Sigmoid colon (tissue), 7 donors: Measurements from ENCODE around the gene PRRT2. TPM values are rescaled to one million over a fixed set of nuclear protein-coding genes. Genes with fewer than 3 reads are reported as not detected.
A peak's percentile ranks its signal among the peaks of the same experiment; 100 is the strongest.
"Not testable (repeated sequence)": the region's sequence is repeated elsewhere in the genome, so short reads cannot be mapped to it uniquely, and the experiment has no call there.

ENCODE experiments used
- DNase-seq: peaks from one replicate; pipeline ENCODE4 v3.0.0-alpha.2; 2019
- H3K27ac ChIP-seq, 4 donors: fragments of 200-600 bp; sonication (generic); one replicate each; pipeline ENCODE4 v1.5.1; 2016 to 2019; ENCODE audit warnings: mild to moderate bottlenecking in 1 of 4
- H3K27me3 ChIP-seq, 3 donors: fragments of 200-600 bp; sonication (generic); one replicate each; pipeline ENCODE4 v1.5.1; 2019; ENCODE audit warnings: mild to moderate bottlenecking in 1 of 3
- H3K36me3 ChIP-seq, 4 donors: fragments of 200-600 bp; sonication (generic); one replicate each; pipeline ENCODE4 v1.5.1; 2016 to 2019
- H3K4me1 ChIP-seq, 4 donors: fragments of 200-600 bp; sonication (generic); one replicate each; pipeline ENCODE4 v1.5.1; 2017 to 2019
- H3K4me3 ChIP-seq, 4 donors: fragments of 200-600 bp; sonication (generic); one replicate each; pipeline ENCODE4 v1.5.1; 2017 to 2019; ENCODE audit warnings: mild to moderate bottlenecking in 2 of 4, moderate library complexity in 1 of 4
- H3K9me3 ChIP-seq, 4 donors: fragments of 200-600 bp in 3 of 4; sonication (generic) in 3 of 4; one replicate each; pipeline versions ENCODE4 v1.5.1 to v1.6.1; 2013 to 2019
- CTCF ChIP-seq, 4 experiments: fragments of 450-650 bp in 3 of 4; fragments of 200-600 bp in 1 of 4; IDR thresholded peaks; one replicate each; pipeline ENCODE4 v1.5.1; 2016 to 2019; ENCODE audit warnings: antibody characterized with exemption in 4 of 4, mild to moderate bottlenecking in 3 of 4, moderate library complexity in 2 of 4
- EP300 ChIP-seq, 4 donors: sonication (generic); formaldehyde crosslinking; IDR thresholded peaks; one replicate each; pipeline ENCODE4 v1.6.1; 2017; ENCODE audit warnings: antibody characterized with exemption in 4 of 4
- POLR2A ChIP-seq, 2 donors: fragments of 450-650 bp; IDR thresholded peaks; one replicate each; pipeline ENCODE4 v1.6.1; 2016; ENCODE audit warnings: antibody characterized with exemption in 2 of 2, mild to moderate bottlenecking in 2 of 2, moderate library complexity in 2 of 2
- POLR2AphosphoS5 ChIP-seq, 4 donors: sonication (generic); formaldehyde crosslinking; IDR thresholded peaks; one replicate each; pipeline ENCODE4 v1.6.1; 2017; ENCODE audit warnings: antibody characterized with exemption in 4 of 4
- WGBS, 2 donors: extraction: QIAGEN DNeasy Blood & Tissue Kit; methylation state at CpG; one replicate each; pipeline ENCODE4 v1.1.7; 2013; 5-methylcytosine and 5-hydroxymethylcytosine counted together
- intact Hi-C: fragments of 100-400 bp; cut with DNase I; formaldehyde crosslinking; loops from one replicate; pipeline ENCODE4 v1.15.1; 2023
- polyA plus RNA-seq, 3 donors: library from polyadenylated mRNA; stranded (reverse); fragments of 200-250 nt; gene quantifications; one replicate each; pipeline ENCODE4 v1.2.3, GENCODE V29; 2013
- total RNA-seq, 4 donors: library from RNA; depleted of rRNA; stranded (reverse); fragments of >200 nt; gene quantifications; one replicate each; pipeline ENCODE4 v1.1.0, GENCODE V29; 2016
- donor health status: healthy with polysubstance abuse.
- donor health status: Bipolar disorder and iron deficiency.
- donor health status: healthy.

PRRT2 gene
- total and polyA plus RNA-seq, 7 donors = 0.69 to 22.7 (median 6.5) TPM; not detected in 1

GRCh38 chr16:29790949-29791844 is 20.8 kb upstream of the PRRT2 start:
- H3K4me3 ChIP-seq = peak overlapping the region; percentile 71 to 99 (median 76)
- peak overlapping the region; percentile 83 to 94 (median 88) for H3K27ac ChIP-seq
- H3K9me3 ChIP-seq = no peaks in the 10 kb centered on the region
- TF ChIP-seq POLR2AphosphoS5 (IDR thresholded peaks at IDR 0.05) (no peak), POLR2A (IDR thresholded peaks at IDR 0.05) (no peak), EP300 (IDR thresholded peaks at IDR 0.05) (no peak), CTCF (IDR thresholded peaks at IDR 0.05) (no peak)
- 2% methylated on average over 31 of the region's 31 CpGs for WGBS, 2 donors
- no peaks in the 10 kb centered on the region for H3K27me3 ChIP-seq
- DNase-seq = no peak
- no peaks in the 10 kb centered on the region for H3K36me3 ChIP-seq
- H3K4me1 ChIP-seq = peaks cover 0 to 21% (median 16%) of the 10 kb centered on the region in 4 donors
- intact Hi-C loops = loop anchor here (1.0 kb wide), 1 partner anchor 14 kb away; no protein-coding TSS in a partner anchor

GRCh38 chr16:29791845-29792807 is 19.9 kb upstream of the PRRT2 start:
- Histone ChIP-seq H3K27ac (no peak overlapping the region), H3K27me3 (no peaks in the 10 kb centered on the region), H3K4me3 (no peak overlapping the region), H3K36me3 (peaks cover 0 to 6% (median 0%) of the 10 kb centered on the region in 4 donors), H3K9me3 (no peaks in the 10 kb centered on the region), H3K4me1 (peaks cover 0 to 21% (median 16%) of the 10 kb centered on the region in 4 donors)
- DNase-seq = no peak
- intact Hi-C loops = no loop called here
- WGBS, 2 donors = 60 to 66% methylated on average over 9 of the region's 9 CpGs
- no peak for TF ChIP-seq EP300 (IDR thresholded peaks at IDR 0.05)
- no peak for TF ChIP-seq CTCF (IDR thresholded peaks at IDR 0.05)
- TF ChIP-seq POLR2A (IDR thresholded peaks at IDR 0.05) = no peak
- no peak for TF ChIP-seq POLR2AphosphoS5 (IDR thresholded peaks at IDR 0.05)

GRCh38 chr16:29793153-29793552 is 18.8 kb upstream of the PRRT2 start:
- H3K27me3 ChIP-seq, intact Hi-C loops, DNase-seq, H3K9me3 ChIP-seq, H3K4me3 ChIP-seq, H3K27ac ChIP-seq: not testable (repeated sequence)
- 93 to 95% methylated on average over 18 of the region's 18 CpGs for WGBS, 2 donors
- Histone ChIP-seq H3K4me1 (peaks cover 0 to 21% (median 16%) of the 10 kb centered on the region in 4 donors), H3K36me3 (peaks cover 0 to 17% (median 0%) of the 10 kb centered on the region in 4 donors)

- peaks cover 0 to 28% (median 5%) of the 10 kb centered on the region in 4 donors for H3K36me3 ChIP-seq
- no peak overlapping the region for H3K27ac ChIP-seq
- H3K4me3 ChIP-seq = no peak overlapping the region
- intact Hi-C loops = no loop called here
- TF ChIP-seq CTCF (IDR thresholded peaks at IDR 0.05) (no peak), POLR2AphosphoS5 (IDR thresholded peaks at IDR 0.05) (no peak), EP300 (IDR thresholded peaks at IDR 0.05) (no peak)
- WGBS, 2 donors = 96 to 97% methylated on average over 3 of the region's 3 CpGs
- H3K9me3 ChIP-seq = no peaks in the 10 kb centered on the region
- DNase-seq = no peak
- no peaks in the 10 kb centered on the region for H3K27me3 ChIP-seq
- peaks cover 0 to 21% (median 16%) of the 10 kb centered on the region in 4 donors for H3K4me1 ChIP-seq
Measured at GRCh38 chr16:29794231-29794710, 17.7 kb upstream of the PRRT2 start.
